H9 (cell line): ENCODE results near the gene NCEH1. TPM values are rescaled to one million over a fixed set of nuclear protein-coding genes. Genes with fewer than 3 reads are reported as not detected.

Experiments used
- DNase-seq: peaks from one replicate; pipeline ENCODE4 v3.0.0-alpha.2; 2017
- H2AFZ ChIP-seq: one replicate; pipeline ENCODE4 v1.6.1; 2013; ENCODE audit warnings: mild to moderate bottlenecking, low read length, control low read depth, moderate library complexity
- H2AK5ac ChIP-seq: 2 replicates; pipeline ENCODE4 v1.6.1; 2013; ENCODE audit warnings: low read length, control low read depth, mixed read lengths; ENCODE audit not compliant: insufficient read length
- H2BK120ac ChIP-seq: one replicate; pipeline ENCODE4 v1.6.1; 2013; ENCODE audit warnings: low read depth, mild to moderate bottlenecking, low read length, control low read depth, inconsistent platforms; ENCODE audit not compliant: poor library complexity, severe bottlenecking
- H2BK12ac ChIP-seq: 2 replicates; pipeline ENCODE4 v1.6.1; 2013; ENCODE audit warnings: low read length, control low read depth, mixed read lengths, low read depth; ENCODE audit not compliant: insufficient read length
- H2BK15ac ChIP-seq: 2 replicates; pipeline ENCODE4 v1.6.1; 2013; ENCODE audit warnings: low read depth, low read length, control low read depth
- H2BK20ac ChIP-seq: one replicate; pipeline ENCODE4 v1.6.1; 2013; ENCODE audit warnings: low read depth, mild to moderate bottlenecking, low read length, control low read depth, inconsistent platforms; ENCODE audit not compliant: poor library complexity, severe bottlenecking
- H2BK5ac ChIP-seq: 2 replicates; pipeline ENCODE4 v1.6.1; 2013; ENCODE audit warnings: low read length, control low read depth, mixed read lengths; ENCODE audit not compliant: insufficient read length
- H3K14ac ChIP-seq: 2 replicates; pipeline ENCODE4 v1.6.1; 2013; ENCODE audit warnings: low read length, control low read depth; ENCODE audit not compliant: insufficient read depth
- H3K18ac ChIP-seq: 2 replicates; pipeline ENCODE4 v1.6.1; 2013; ENCODE audit warnings: low read depth, mild to moderate bottlenecking, mixed read lengths, low read length, control low read depth; ENCODE audit not compliant: insufficient read length
- H3K23ac ChIP-seq: 2 replicates; pipeline ENCODE4 v1.6.1; 2013; ENCODE audit warnings: low read length, control low read depth, mixed read lengths, low read depth; ENCODE audit not compliant: insufficient read length
- H3K23me2 ChIP-seq: 2 replicates; pipeline ENCODE4 v1.6.1; 2013; ENCODE audit warnings: low read depth, mild to moderate bottlenecking, mixed read lengths, low read length, control low read depth; ENCODE audit not compliant: insufficient read length, poor library complexity, severe bottlenecking
- H3K27ac ChIP-seq: 2 replicates; pipeline ENCODE4 v1.5.1; 2013; ENCODE audit warnings: low read length, control low read depth, mixed read lengths, low read depth; ENCODE audit not compliant: insufficient read length
- H3K27me3 ChIP-seq: 2 replicates; pipeline ENCODE4 v1.6.1; 2013; ENCODE audit warnings: low read length, control low read depth, inconsistent platforms; ENCODE audit not compliant: insufficient read depth
- H3K4ac ChIP-seq: 2 replicates; pipeline ENCODE4 v1.6.1; 2013; ENCODE audit warnings: low read depth, mild to moderate bottlenecking, control low read depth, inconsistent platforms, low read length, moderate library complexity
- H3K4me1 ChIP-seq: 2 replicates; pipeline ENCODE4 v1.6.1; 2013; ENCODE audit warnings: low read length, control low read depth, inconsistent platforms; ENCODE audit not compliant: insufficient read depth
- H3K4me2 ChIP-seq: 2 replicates; pipeline ENCODE4 v1.6.1; 2013; ENCODE audit warnings: low read length, control low read depth, mixed read lengths; ENCODE audit not compliant: insufficient read length, insufficient read depth
- H3K56ac ChIP-seq: 2 replicates; pipeline ENCODE4 v1.6.1; 2013; ENCODE audit warnings: low read depth, mild to moderate bottlenecking, mixed read lengths, low read length, control low read depth; ENCODE audit not compliant: insufficient read length
- H3K79me1 ChIP-seq: 2 replicates; pipeline ENCODE4 v1.6.1; 2013; ENCODE audit warnings: low read depth, mild to moderate bottlenecking, moderate library complexity, low read length, control low read depth, inconsistent platforms; ENCODE audit not compliant: insufficient read depth, poor library complexity, severe bottlenecking
- H3K79me2 ChIP-seq: 2 replicates; pipeline ENCODE4 v1.6.1; 2013; ENCODE audit warnings: low read length, control low read depth, inconsistent platforms; ENCODE audit not compliant: insufficient read depth
- H3K9ac ChIP-seq: 2 replicates; pipeline ENCODE4 v1.6.1; 2013; ENCODE audit warnings: low read length, control low read depth, mixed read lengths; ENCODE audit not compliant: insufficient read length; ENCODE audit errors: extremely low read depth
- H3K9me3 ChIP-seq: one replicate; pipeline ENCODE4 v1.6.1; 2013; ENCODE audit warnings: low read depth, low read length, inconsistent platforms; ENCODE audit not compliant: control insufficient read depth
- H3T11ph ChIP-seq: one replicate; pipeline ENCODE4 v1.6.1; 2013; ENCODE audit warnings: mild to moderate bottlenecking, low read length, control low read depth, inconsistent platforms
- H4K20me1 ChIP-seq: one replicate; pipeline ENCODE4 v1.6.1; 2013; ENCODE audit not compliant: control insufficient read depth, insufficient read length, insufficient read depth
- H4K5ac ChIP-seq: 2 replicates; pipeline ENCODE4 v1.6.1; 2013; ENCODE audit warnings: low read depth, mild to moderate bottlenecking, mixed read lengths, low read length, control low read depth; ENCODE audit not compliant: insufficient read length
- H4K8ac ChIP-seq: replicated peaks from 2 replicates; pipeline ENCODE4 v1.6.1; 2013; ENCODE audit warnings: low read length, control low read depth, mixed read lengths, low read depth; ENCODE audit not compliant: insufficient read length
- H4K91ac ChIP-seq: 2 replicates; pipeline ENCODE4 v1.6.1; 2013; ENCODE audit warnings: low read depth, mild to moderate bottlenecking, moderate library complexity, mixed read lengths, low read length, control low read depth; ENCODE audit not compliant: insufficient read length
- H3K27ac Mint-ChIP-seq, 3 experiments: 2 replicates in 2 of 3; 3 replicates in 1 of 3; pipeline ENCODE4 v1.8.0; 2020 to 2021; ENCODE audit warnings: mixed read lengths in 3 of 3, mild to moderate bottlenecking in 1 of 3, moderate library complexity in 1 of 3
- H3K27me3 Mint-ChIP-seq: 2 replicates; pipeline ENCODE4 v1.8.0; 2021; ENCODE audit warnings: low read depth, mild to moderate bottlenecking, moderate library complexity, mixed read lengths
- H3K36me3 Mint-ChIP-seq, 3 experiments: 2 replicates in 2 of 3; 3 replicates in 1 of 3; pipeline ENCODE4 v1.8.0; 2020 to 2021; ENCODE audit warnings: low read depth in 3 of 3, mixed read lengths in 3 of 3; ENCODE audit not compliant: insufficient read depth in 1 of 3
- H3K4me1 Mint-ChIP-seq, 2 experiments: 2 replicates each; pipeline ENCODE4 v1.8.0; 2020; ENCODE audit warnings: mixed read lengths in 2 of 2
- H3K4me3 Mint-ChIP-seq, 2 experiments: 2 replicates in 1 of 2; 3 replicates in 1 of 2; pipeline ENCODE4 v1.8.0; 2020 to 2021; ENCODE audit warnings: mild to moderate bottlenecking in 2 of 2, mixed read lengths in 2 of 2, moderate library complexity in 1 of 2
- H3K9me3 Mint-ChIP-seq, 2 experiments: 2 replicates in 1 of 2; 3 replicates in 1 of 2; pipeline ENCODE4 v1.8.0; 2020; ENCODE audit warnings: mild to moderate bottlenecking in 2 of 2, mixed read lengths in 2 of 2, moderate library complexity in 1 of 2
- CTCF ChIP-seq: fragments of 200-600 bp; sonication (generic); conservative IDR thresholded peaks from 3 replicates; pipeline ENCODE4 v1.8.0; 2021; ENCODE audit warnings: antibody characterized with exemption, mild to moderate bottlenecking
- WGBS: extraction: QIAGEN DNeasy Blood & Tissue Kit; methylation state at CpG from one replicate; pipeline ENCODE4 v1.1.7; 2013; ENCODE audit warnings: missing lambda C conversion rate, low lambda C conversion rate, mixed read lengths; ENCODE audit not compliant: insufficient read length; ENCODE audit errors: extremely low coverage; 5-methylcytosine and 5-hydroxymethylcytosine counted together
- total RNA-seq: library from RNA; stranded (reverse); gene quantifications from 2 replicates; pipeline ENCODE4 v1.2.1, GENCODE V29; 2021

Gene NCEH1
- total RNA-seq, 1 experiment from 2014 or later = 2.3 TPM

GRCh38 chr3:172694573-172695246 is 16.2 kb downstream of the NCEH1 start:
- Histone ChIP-seq H2BK15ac (no peak overlapping the region), H3K23ac (no peak overlapping the region), H2BK20ac (no peak overlapping the region), H4K8ac (no peak overlapping the region), H3K27me3 (no peaks in the 10 kb centered on the region), H3K27ac (no peak overlapping the region), H3K4me1 (no peaks in the 10 kb centered on the region; the same call in 1 of the 2 replicates), H2BK12ac (no peak overlapping the region), H3K9me3 (no peaks in the 10 kb centered on the region), H3T11ph (no peak overlapping the region), H4K20me1 (no peaks in the 10 kb centered on the region), H2BK120ac (no peak overlapping the region), H2AK5ac (no peak overlapping the region), H3K23me2 (no peaks in the 10 kb centered on the region), H3K4ac (no peak overlapping the region), H3K79me1 (no peaks in the 10 kb centered on the region), H3K14ac (no peak overlapping the region), H3K4me2 (no peak overlapping the region), H3K18ac (no peak overlapping the region), H3K9ac (no peak overlapping the region), H3K56ac (no peak overlapping the region), H2AFZ (no peak overlapping the region), H4K91ac (no peak overlapping the region), H4K5ac (no peak overlapping the region), H3K79me2 (no peaks in the 10 kb centered on the region), H2BK5ac (no peak overlapping the region)
- WGBS = no CpG with 5 or more reads among the region's 4 CpGs
- H3K27me3 Mint-ChIP-seq = no peaks in the 10 kb centered on the region
- no peaks in the 10 kb centered on the region for H3K36me3 Mint-ChIP-seq
- TF ChIP-seq CTCF = no peak
- no peak for DNase-seq
- no peaks in the 10 kb centered on the region; a peak in 1 of 5 replicates for H3K9me3 Mint-ChIP-seq
- no peak overlapping the region for H3K27ac Mint-ChIP-seq
- no peak overlapping the region for H3K4me3 Mint-ChIP-seq
- H3K4me1 Mint-ChIP-seq = peaks cover 14 to 16% of the 10 kb centered on the region in 2 experiments
